ENCODE measurements around the gene GOLGA6D. TPM values are rescaled to one million over a fixed set of nuclear protein-coding genes. Genes with fewer than 3 reads are reported as not detected.
"Not testable (repeated sequence)": the region's sequence is repeated elsewhere in the genome, so short reads cannot be mapped to it uniquely, and the experiment has no call there.

GOLGA6D gene
- 0.35 and 0.37 TPM in 2 replicates for total RNA-seq (2021)
- long read RNA-seq = 0 reads

- H2AFZ ChIP-seq (ENCODE audit: low read length); H3K56ac ChIP-seq (ENCODE audit: insufficient read length, low read depth, low read length); H3K4me1 Mint-ChIP-seq; H3K9ac ChIP-seq (ENCODE audit: extremely low read depth, insufficient read length, low read length); H3K4ac ChIP-seq (ENCODE audit: low read depth, low read length); H3T11ph ChIP-seq (ENCODE audit: low read length); H2BK120ac ChIP-seq (ENCODE audit: low read depth, low read length, poor library complexity, severe bottlenecking); H2AK5ac ChIP-seq (ENCODE audit: insufficient read length, low read length); H2BK12ac ChIP-seq (ENCODE audit: insufficient read length, low read depth, low read length); H3K79me2 ChIP-seq (ENCODE audit: insufficient read depth, low read length); H3K9me3 Mint-ChIP-seq; H3K4me2 ChIP-seq (ENCODE audit: insufficient read depth, insufficient read length, low read length); H4K91ac ChIP-seq (ENCODE audit: insufficient read length, low read depth, low read length); H3K27me3 ChIP-seq (ENCODE audit: insufficient read depth, low read length); H3K4me3 Mint-ChIP-seq; H4K5ac ChIP-seq (ENCODE audit: insufficient read length, low read depth, low read length); H2BK5ac ChIP-seq (ENCODE audit: insufficient read length, low read length); DNase-seq; H3K36me3 Mint-ChIP-seq (ENCODE audit: insufficient read depth in 1 of 3, low read depth in 3 of 3); H3K79me1 ChIP-seq (ENCODE audit: insufficient read depth, low read depth, low read length, poor library complexity, severe bottlenecking); H3K9me3 ChIP-seq (ENCODE audit: control insufficient read depth, low read depth, low read length); H3K14ac ChIP-seq (ENCODE audit: insufficient read depth, low read length); H3K27me3 Mint-ChIP-seq (ENCODE audit: low read depth); H4K8ac ChIP-seq (replicated peaks; ENCODE audit: insufficient read length, low read depth, low read length); H3K27ac ChIP-seq (ENCODE audit: insufficient read length, low read depth, low read length); H3K23me2 ChIP-seq (ENCODE audit: insufficient read length, low read depth, low read length, poor library complexity, severe bottlenecking); H3K18ac ChIP-seq (ENCODE audit: insufficient read length, low read depth, low read length); H2BK15ac ChIP-seq (ENCODE audit: low read depth, low read length); H3K4me1 ChIP-seq (ENCODE audit: insufficient read depth, low read length); H3K27ac Mint-ChIP-seq; H3K23ac ChIP-seq (ENCODE audit: insufficient read length, low read depth, low read length); H4K20me1 ChIP-seq (ENCODE audit: control insufficient read depth, insufficient read depth, insufficient read length); H2BK20ac ChIP-seq (ENCODE audit: low read depth, low read length, poor library complexity, severe bottlenecking): not testable (repeated sequence)
- no CpG with 5 or more reads among the region's 7 CpGs for WGBS (ENCODE audit: extremely low coverage, insufficient read length, low lambda C conversion rate)
Observed at GRCh38 chr15:75282572-75282971, at the start of gene GOLGA6D. TSS of gene GOLGA6D (plus strand) at chr15:75282835. CDS start at chr15:75282876, 41 bp downstream.

All from H9 (cell line).